ENCODE measurements around the gene HORMAD2.

GRCh38 chr22:30180616-30181015, 100.4 kb downstream of the HORMAD2 start:
- TF ChIP-seq POLR2AphosphoS5 (IDR thresholded peaks at IDR 0.05; ENCODE audit: insufficient read depth, low read depth, low read length): no peak
- TF ChIP-seq, protein P1, sequence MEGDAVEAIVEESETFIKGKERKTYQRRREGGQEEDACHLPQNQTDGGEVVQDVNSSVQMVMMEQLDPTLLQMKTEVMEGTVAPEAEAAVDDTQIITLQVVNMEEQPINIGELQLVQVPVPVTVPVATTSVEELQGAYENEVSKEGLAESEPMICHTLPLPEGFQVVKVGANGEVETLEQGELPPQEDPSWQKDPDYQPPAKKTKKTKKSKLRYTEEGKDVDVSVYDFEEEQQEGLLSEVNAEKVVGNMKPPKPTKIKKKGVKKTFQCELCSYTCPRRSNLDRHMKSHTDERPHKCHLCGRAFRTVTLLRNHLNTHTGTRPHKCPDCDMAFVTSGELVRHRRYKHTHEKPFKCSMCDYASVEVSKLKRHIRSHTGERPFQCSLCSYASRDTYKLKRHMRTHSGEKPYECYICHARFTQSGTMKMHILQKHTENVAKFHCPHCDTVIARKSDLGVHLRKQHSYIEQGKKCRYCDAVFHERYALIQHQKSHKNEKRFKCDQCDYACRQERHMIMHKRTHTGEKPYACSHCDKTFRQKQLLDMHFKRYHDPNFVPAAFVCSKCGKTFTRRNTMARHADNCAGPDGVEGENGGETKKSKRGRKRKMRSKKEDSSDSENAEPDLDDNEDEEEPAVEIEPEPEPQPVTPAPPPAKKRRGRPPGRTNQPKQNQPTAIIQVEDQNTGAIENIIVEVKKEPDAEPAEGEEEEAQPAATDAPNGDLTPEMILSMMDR (IDR thresholded peaks at IDR 0.05; ENCODE audit: extremely low read depth in 1 of 2, insufficient read depth in 1 of 2, low read depth in 1 of 2, low read length in 2 of 2): no peak
- TF ChIP-seq POLR2A (IDR thresholded peaks at IDR 0.05; ENCODE audit: low read depth, low read length): no peak
- TF ChIP-seq MAX (IDR thresholded peaks at IDR 0.05; ENCODE audit: insufficient read depth, insufficient read length): no peak
- no peak for TF ChIP-seq GATA2 (IDR thresholded peaks at IDR 0.05; ENCODE audit: insufficient read depth, insufficient read length, low read depth, low read length)

Data from endothelial cell of umbilical vein (primary cell).